ENCODE data around the gene TXNIP.

The TXNIP gene

GRCh38 chr1:145961425-145962156, 34.8 kb downstream of the TXNIP start:
- DNase-seq = peak; percentile 66

GRCh38 chr1:145961109-145961424, 35.3 kb downstream of the TXNIP start:
- no peak for DNase-seq

- DNase-seq = peak; percentile 58
Observed at GRCh38 chr1:145960468-145961108, 35.8 kb downstream of the TXNIP start.

- DNase-seq = no peak
Observed at GRCh38 chr1:145959957-145960467, 36.4 kb downstream of the TXNIP start.

GRCh38 chr1:145959333-145959732, 37.0 kb downstream of the TXNIP start:
- no peak for DNase-seq

- DNase-seq = no peak
Observed at GRCh38 chr1:145958734-145959133, 37.6 kb downstream of the TXNIP start.

- DNase-seq = peak; percentile 98
Observed at GRCh38 chr1:145957443-145958319, 38.7 kb downstream of the TXNIP start, which contains the start of gene LIX1L. LIX1L (minus strand) TSS chr1:145958017; CDS start chr1:145957927, 90 bp downstream.

- DNase-seq = peak; percentile 23
Observed at GRCh38 chr1:145956781-145957442, 39.5 kb downstream of the TXNIP start.

- DNase-seq = no peak
Observed at GRCh38 chr1:145956361-145956760, 40.0 kb downstream of the TXNIP start.

GRCh38 chr1:145955436-145955835, 40.9 kb downstream of the TXNIP start:
- DNase-seq = no peak

- no peak for DNase-seq
Observed at GRCh38 chr1:145953861-145954260, 42.5 kb downstream of the TXNIP start.

GRCh38 chr1:145952903-145953302, 43.5 kb downstream of the TXNIP start:
- no peak for DNase-seq

GRCh38 chr1:145951526-145951925, 44.9 kb downstream of the TXNIP start:
- DNase-seq = no peak

GRCh38 chr1:145949219-145949618, 47.2 kb downstream of the TXNIP start:
- DNase-seq = no peak

GRCh38 chr1:145947551-145947950, 48.8 kb downstream of the TXNIP start:
- DNase-seq = no peak

GRCh38 chr1:145946477-145946986, 49.8 kb downstream of the TXNIP start:
- DNase-seq = no peak

- no peak for DNase-seq
Observed at GRCh38 chr1:145944532-145944931, 51.8 kb downstream of the TXNIP start.

- no peak for DNase-seq
Observed at GRCh38 chr1:145942871-145943270, 53.5 kb downstream of the TXNIP start.
